Mononuclear cell (primary cell): Measurements from ENCODE around the gene VDR. TPM values are rescaled to one million over a fixed set of nuclear protein-coding genes. Genes with fewer than 3 reads are reported as not detected.

ENCODE experiments used
- H3K27me3 ChIP-seq: 2 replicates; pipeline ENCODE4 v1.6.0; 2011; ENCODE audit warnings: low read length, control low read depth; ENCODE audit not compliant: insufficient read depth
- H3K4me1 ChIP-seq: 2 replicates; pipeline ENCODE4 v1.5.1; 2011; ENCODE audit warnings: mild to moderate bottlenecking, low read length, control low read depth; ENCODE audit not compliant: insufficient read depth
- H3K4me3 ChIP-seq: 2 replicates; pipeline ENCODE4 v1.5.1; 2011; ENCODE audit warnings: mild to moderate bottlenecking, low read length, moderate library complexity
- H3K9me3 ChIP-seq: 2 replicates; pipeline ENCODE4 v1.5.1; 2011; ENCODE audit warnings: low read depth, mild to moderate bottlenecking, control low read depth, low read length
- total RNA-seq: library from RNA; depleted of rRNA; stranded (reverse); fragments of >200 nt; gene quantifications from one replicate; pipeline ENCODE4 v1.2.3, GENCODE V29; 2012

Gene VDR
- total RNA-seq, 1 donor: 6.0 TPM

GRCh38 chr12:47876440-47876960, 28.3 kb downstream of the VDR start:
- H3K9me3 ChIP-seq: no peaks in the 10 kb centered on the region
- H3K4me1 ChIP-seq: peaks cover 8% of the 10 kb centered on the region
- H3K4me3 ChIP-seq: no peak overlapping the region
- H3K27me3 ChIP-seq: no peaks in the 10 kb centered on the region

- no peaks in the 10 kb centered on the region for H3K9me3 ChIP-seq
Observed at GRCh38 chr12:47875746-47876439, 28.9 kb downstream of the VDR start.

GRCh38 chr12:47874316-47874715, 30.5 kb downstream of the VDR start:
- Histone ChIP-seq H3K9me3 (no peaks in the 10 kb centered on the region), H3K4me1 (peaks cover 20% of the 10 kb centered on the region), H3K4me3 (no peak overlapping the region), H3K27me3 (no peaks in the 10 kb centered on the region)

More at GRCh38 chr12:47875746-47876439, 28.9 kb downstream of the VDR start:
- Histone ChIP-seq H3K4me3 (no peak overlapping the region), H3K27me3 (no peaks in the 10 kb centered on the region), H3K4me1 (peaks cover 10% of the 10 kb centered on the region)

- Histone ChIP-seq H3K4me1 (peaks cover 41% of the 10 kb centered on the region), H3K27me3 (no peaks in the 10 kb centered on the region), H3K4me3 (no peak overlapping the region), H3K9me3 (no peaks in the 10 kb centered on the region)
Observed at GRCh38 chr12:47870175-47870781, 34.5 kb downstream of the VDR start.

- H3K4me1 ChIP-seq: peaks cover 41% of the 10 kb centered on the region
- no peaks in the 10 kb centered on the region for H3K9me3 ChIP-seq
- no peak overlapping the region for H3K4me3 ChIP-seq
- no peaks in the 10 kb centered on the region for H3K27me3 ChIP-seq
Observed at GRCh38 chr12:47868552-47869031, 36.2 kb downstream of the VDR start.

- no peaks in the 10 kb centered on the region for H3K9me3 ChIP-seq
- H3K27me3 ChIP-seq: no peaks in the 10 kb centered on the region
- H3K4me1 ChIP-seq: peaks cover 41% of the 10 kb centered on the region
- H3K4me3 ChIP-seq: no peak overlapping the region
Observed at GRCh38 chr12:47868041-47868440, 36.8 kb downstream of the VDR start.

- no peak overlapping the region for H3K4me3 ChIP-seq
- H3K9me3 ChIP-seq: no peaks in the 10 kb centered on the region
- H3K4me1 ChIP-seq: peaks cover 41% of the 10 kb centered on the region
- H3K27me3 ChIP-seq: no peaks in the 10 kb centered on the region
Observed at GRCh38 chr12:47867495-47867941, 37.3 kb downstream of the VDR start.

- Histone ChIP-seq H3K27me3 (no peaks in the 10 kb centered on the region), H3K4me3 (no peak overlapping the region), H3K4me1 (peaks cover 21% of the 10 kb centered on the region), H3K9me3 (no peaks in the 10 kb centered on the region)
Observed at GRCh38 chr12:47864646-47865235, 40.1 kb downstream of the VDR start.

GRCh38 chr12:47863985-47864384, 40.8 kb downstream of the VDR start:
- no peak overlapping the region for H3K4me3 ChIP-seq
- H3K9me3 ChIP-seq: no peaks in the 10 kb centered on the region
- peaks cover 18% of the 10 kb centered on the region for H3K4me1 ChIP-seq
- H3K27me3 ChIP-seq: no peaks in the 10 kb centered on the region

- no peaks in the 10 kb centered on the region for H3K27me3 ChIP-seq
- H3K9me3 ChIP-seq: no peaks in the 10 kb centered on the region
- H3K4me1 ChIP-seq: peaks cover 13% of the 10 kb centered on the region
- H3K4me3 ChIP-seq: no peak overlapping the region
Observed at GRCh38 chr12:47863467-47863866, 41.3 kb downstream of the VDR start.

GRCh38 chr12:47862881-47863280, 41.9 kb downstream of the VDR start:
- H3K9me3 ChIP-seq: no peaks in the 10 kb centered on the region
- H3K4me1 ChIP-seq: peaks cover 7% of the 10 kb centered on the region
- no peak overlapping the region for H3K4me3 ChIP-seq
- H3K27me3 ChIP-seq: no peaks in the 10 kb centered on the region

GRCh38 chr12:47862167-47862750, 42.5 kb downstream of the VDR start:
- Histone ChIP-seq H3K4me3 (no peak overlapping the region), H3K4me1 (peaks cover under 1% of the 10 kb centered on the region), H3K27me3 (no peaks in the 10 kb centered on the region), H3K9me3 (no peaks in the 10 kb centered on the region)

- H3K9me3 ChIP-seq: no peaks in the 10 kb centered on the region
- H3K4me1 ChIP-seq: no peaks in the 10 kb centered on the region
- H3K4me3 ChIP-seq: no peak overlapping the region
- no peaks in the 10 kb centered on the region for H3K27me3 ChIP-seq
Observed at GRCh38 chr12:47860873-47861272, 43.9 kb downstream of the VDR start.

GRCh38 chr12:47860279-47860841, 44.4 kb downstream of the VDR start:
- Histone ChIP-seq H3K27me3 (no peaks in the 10 kb centered on the region), H3K9me3 (no peaks in the 10 kb centered on the region)

More at GRCh38 chr12:47860279-47860841, 44.4 kb downstream of the VDR start:
- Histone ChIP-seq H3K4me3 (no peak overlapping the region), H3K4me1 (no peaks in the 10 kb centered on the region)
